ENCODE results near the gene SDHA.

GRCh38 chr5:186091-187041 lies 31.8 kb upstream of the SDHA start:
- no peak for TF ChIP-seq EZH2 (IDR thresholded peaks at IDR 0.05)
- TF ChIP-seq POLR2AphosphoS5 (IDR thresholded peaks at IDR 0.05; ENCODE audit: borderline replicate concordance, low read depth, low read length): no peak

Measured in SK-N-MC (cell line).